Stimulated activated CD8-positive, alpha-beta memory T cell treated with anti-CD3 and anti-CD28 coated beads, Interleukin-4, amount 100 ng/mL, for 24 hours (primary cell): ENCODE data around the gene LONP1.

Experiments
- DNase-seq: peaks from one replicate; pipeline ENCODE4 v3.0.0-alpha.2; 2020; ENCODE audit warnings: low read depth

LONP1 gene

GRCh38 chr19:5648464-5648863 is 71.5 kb downstream of the LONP1 start:
- no peak for DNase-seq

GRCh38 chr19:5646703-5647102 is 73.2 kb downstream of the LONP1 start:
- DNase-seq: no peak

GRCh38 chr19:5645409-5645808 is 74.5 kb downstream of the LONP1 start:
- DNase-seq: no peak

GRCh38 chr19:5644037-5644436 is 75.9 kb downstream of the LONP1 start:
- DNase-seq: no peak

- no peak for DNase-seq
Observed at GRCh38 chr19:5643060-5643459, 76.9 kb downstream of the LONP1 start.

GRCh38 chr19:5642204-5642603 is 77.7 kb downstream of the LONP1 start:
- DNase-seq: no peak
